ENCODE measurements around the gene NSD1. TPM values are rescaled to one million over a fixed set of nuclear protein-coding genes. Genes with fewer than 3 reads are reported as not detected.

NSD1 gene
- total and polyA plus RNA-seq, 2 donors (not counting 1 experiment from before 2014, with no cell fraction given), result 19.3 to 52.8 TPM

DNA sequence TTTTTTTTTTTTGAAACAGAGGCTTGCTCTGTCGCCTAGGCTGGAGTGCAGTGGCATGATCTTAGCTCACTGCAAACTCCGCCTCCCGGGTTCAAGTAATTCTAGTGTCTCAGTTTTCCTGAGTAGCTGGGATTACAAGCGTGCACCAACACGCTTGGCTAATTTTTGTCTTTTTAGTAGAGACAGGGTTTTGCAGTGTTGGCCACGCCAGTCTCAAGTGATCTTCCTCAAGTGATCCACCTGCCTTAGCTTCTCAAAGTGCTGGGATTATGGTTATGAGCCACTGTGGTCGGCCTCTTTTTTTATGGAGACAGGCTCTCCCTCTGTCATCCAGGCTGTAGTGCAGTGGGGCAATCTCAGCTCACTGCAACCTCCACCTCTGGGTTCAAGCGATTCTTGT, 87.0 kb downstream of the NSD1 start:
- Histone ChIP-seq H3K36me3 (ENCODE audit: control insufficient read depth, insufficient read depth, low read length) (no peaks in the 10 kb centered on the region), H3K4me2 (ENCODE audit: extremely low read depth, insufficient read depth, low read length) (no peak overlapping the region), H3K4me1 (ENCODE audit: control insufficient read depth, extremely low read depth, insufficient read depth, low read length) (no peaks in the 10 kb centered on the region), H3K4me3 (replicated peaks in 1 of 4; ENCODE audit: control extremely low read depth in 1 of 4, insufficient read depth in 1 of 4, low read depth in 3 of 4, low read length in 4 of 4) (no peak overlapping the region), H2AFZ (ENCODE audit: low read length) (no peak overlapping the region), H3K9me3 (ENCODE audit: control insufficient read depth, insufficient read depth, low read depth, low read length) (no peaks in the 10 kb centered on the region), H3K27me3 (ENCODE audit: control insufficient read depth, insufficient read depth, low read length) (no peaks in the 10 kb centered on the region), H3K27ac (ENCODE audit: insufficient read depth, low read length) (no peak overlapping the region), H4K20me1 (ENCODE audit: control insufficient read depth, extremely low read depth, insufficient read depth, low read length) (no peaks in the 10 kb centered on the region), H3K9ac (ENCODE audit: insufficient read depth, low read length) (no peak overlapping the region), H3K79me2 (ENCODE audit: control insufficient read depth, insufficient read depth, low read length) (peaks cover 17% of the 10 kb centered on the region)
- DNase-seq (ENCODE audit: low read depth in 2 of 2), result no peak
- no peak for TF ChIP-seq EZH2 (IDR thresholded peaks at IDR 0.05; ENCODE audit: low read length, missing control alignments)
- TF ChIP-seq CTCF (conservative IDR thresholded peaks at IDR 0.05 in 1 of 2, IDR thresholded peaks at IDR 0.05 in 1 of 2; ENCODE audit: low read depth in 1 of 2, low read length in 2 of 2), result no peak

GRCh38 chr5:177222269-177222668, 88.7 kb downstream of the NSD1 start:
- H3K36me3 ChIP-seq (ENCODE audit: control insufficient read depth, insufficient read depth, low read length), result no peaks in the 10 kb centered on the region
- H3K9ac ChIP-seq (ENCODE audit: insufficient read depth, low read length), result no peak overlapping the region
- TF ChIP-seq CTCF (conservative IDR thresholded peaks at IDR 0.05 in 1 of 2, IDR thresholded peaks at IDR 0.05 in 1 of 2; ENCODE audit: low read depth in 1 of 2, low read length in 2 of 2), result no peak
- TF ChIP-seq EZH2 (IDR thresholded peaks at IDR 0.05; ENCODE audit: low read length, missing control alignments), result no peak
- no peaks in the 10 kb centered on the region for H3K9me3 ChIP-seq (ENCODE audit: control insufficient read depth, insufficient read depth, low read depth, low read length)
- H3K4me1 ChIP-seq (ENCODE audit: control insufficient read depth, extremely low read depth, insufficient read depth, low read length), result no peaks in the 10 kb centered on the region
- H3K79me2 ChIP-seq (ENCODE audit: control insufficient read depth, insufficient read depth, low read length), result peaks cover 18% of the 10 kb centered on the region
- no peak overlapping the region for H2AFZ ChIP-seq (ENCODE audit: low read length)
- no peak overlapping the region for H3K4me3 ChIP-seq (replicated peaks in 1 of 4; ENCODE audit: control extremely low read depth in 1 of 4, insufficient read depth in 1 of 4, low read depth in 3 of 4, low read length in 4 of 4)
- H3K4me2 ChIP-seq (ENCODE audit: extremely low read depth, insufficient read depth, low read length), result no peak overlapping the region
- H4K20me1 ChIP-seq (ENCODE audit: control insufficient read depth, extremely low read depth, insufficient read depth, low read length), result no peaks in the 10 kb centered on the region
- no peak for DNase-seq (ENCODE audit: low read depth in 2 of 2)
- no peaks in the 10 kb centered on the region for H3K27me3 ChIP-seq (ENCODE audit: control insufficient read depth, insufficient read depth, low read length)
- no peak overlapping the region for H3K27ac ChIP-seq (ENCODE audit: insufficient read depth, low read length)

- H2AFZ ChIP-seq (ENCODE audit: low read length), result no peak overlapping the region
- no peak overlapping the region for H3K27ac ChIP-seq (ENCODE audit: insufficient read depth, low read length)
- no peak overlapping the region for H3K4me3 ChIP-seq (replicated peaks in 1 of 4; ENCODE audit: control extremely low read depth in 1 of 4, insufficient read depth in 1 of 4, low read depth in 3 of 4, low read length in 4 of 4)
- H3K79me2 ChIP-seq (ENCODE audit: control insufficient read depth, insufficient read depth, low read length), result peaks cover 13% of the 10 kb centered on the region
- H3K9ac ChIP-seq (ENCODE audit: insufficient read depth, low read length), result no peak overlapping the region
- DNase-seq (ENCODE audit: low read depth in 2 of 2), result no peak
- H3K36me3 ChIP-seq (ENCODE audit: control insufficient read depth, insufficient read depth, low read length), result no peaks in the 10 kb centered on the region
- no peak for TF ChIP-seq CTCF (conservative IDR thresholded peaks at IDR 0.05 in 1 of 2, IDR thresholded peaks at IDR 0.05 in 1 of 2; ENCODE audit: low read depth in 1 of 2, low read length in 2 of 2)
- no peak for TF ChIP-seq EZH2 (IDR thresholded peaks at IDR 0.05; ENCODE audit: low read length, missing control alignments)
- H3K4me1 ChIP-seq (ENCODE audit: control insufficient read depth, extremely low read depth, insufficient read depth, low read length), result no peaks in the 10 kb centered on the region
- H4K20me1 ChIP-seq (ENCODE audit: control insufficient read depth, extremely low read depth, insufficient read depth, low read length), result no peaks in the 10 kb centered on the region
- no peaks in the 10 kb centered on the region for H3K9me3 ChIP-seq (ENCODE audit: control insufficient read depth, insufficient read depth, low read depth, low read length)
- no peaks in the 10 kb centered on the region for H3K27me3 ChIP-seq (ENCODE audit: control insufficient read depth, insufficient read depth, low read length)
- no peak overlapping the region for H3K4me2 ChIP-seq (ENCODE audit: extremely low read depth, insufficient read depth, low read length)
Observed at GRCh38 chr5:177225798-177226197, 92.2 kb downstream of the NSD1 start.

All from fibroblast of lung (primary cell).